HG03060 (cell line): ENCODE data around the gene ADAMTS4.

ENCODE experiments used
- ATAC-seq: cut with Tn5 transposase; IDR thresholded peaks from one replicate; pipeline ENCODE4 v1.9.1; 2021; ENCODE audit warnings: low read depth, moderate number of reproducible peaks; ENCODE audit not compliant: unreplicated experiment

The ADAMTS4 gene

GRCh38 chr1:161219078-161219892, 20.4 kb upstream of the ADAMTS4 start:
- ATAC-seq = no peak

GRCh38 chr1:161218301-161219077, 19.6 kb upstream of the ADAMTS4 start:
- no peak for ATAC-seq

GRCh38 chr1:161217831-161218230, 19.0 kb upstream of the ADAMTS4 start:
- no peak for ATAC-seq

- peak; percentile 75 for ATAC-seq
Observed at GRCh38 chr1:161216945-161217712, 18.3 kb upstream of the ADAMTS4 start.

- no peak for ATAC-seq
Observed at GRCh38 chr1:161215076-161215475, 16.2 kb upstream of the ADAMTS4 start, which contains the start of gene FCER1G. Gene FCER1G, plus strand, starts transcription at chr1:161215295. Its CDS starts 27 bp downstream, at chr1:161215322.

GRCh38 chr1:161214369-161214768, 15.5 kb upstream of the ADAMTS4 start:
- ATAC-seq = no peak

GRCh38 chr1:161209790-161210409, 11.0 kb upstream of the ADAMTS4 start:
- ATAC-seq = no peak

- no peak for ATAC-seq
Observed at GRCh38 chr1:161207173-161207572, 8.3 kb upstream of the ADAMTS4 start.

GRCh38 chr1:161206411-161207140, 7.7 kb upstream of the ADAMTS4 start:
- ATAC-seq = no peak

- peak; percentile 85 for ATAC-seq
Observed at GRCh38 chr1:161201836-161202712, 3.2 kb upstream of the ADAMTS4 start, which contains the start of gene NDUFS2. Gene NDUFS2, plus strand, starts transcription at chr1:161202367. Its CDS starts 19 bp downstream, at chr1:161202386.

- no peak for ATAC-seq
Observed at GRCh38 chr1:161200992-161201835, 2.4 kb upstream of the ADAMTS4 start.

GRCh38 chr1:161200421-161200991, 1.7 kb upstream of the ADAMTS4 start:
- ATAC-seq = no peak

GRCh38 chr1:161199506-161200139, 769 bp upstream of the ADAMTS4 start:
- ATAC-seq = no peak

GRCh38 chr1:161198194-161198896, 509 bp downstream of the ADAMTS4 start:
- ATAC-seq = no peak

GRCh38 chr1:161197560-161198193, 1.2 kb downstream of the ADAMTS4 start:
- ATAC-seq = no peak
